Activated naive CD8-positive, alpha-beta T cell treated with anti-CD3 and anti-CD28 coated beads for 36 hours (primary cell): ENCODE measurements around the gene ACP3. TPM values are rescaled to one million over a fixed set of nuclear protein-coding genes. Genes with fewer than 3 reads are reported as not detected.
"Not testable (repeated sequence)": the region's sequence is repeated elsewhere in the genome, so short reads cannot be mapped to it uniquely, and the experiment has no call there.

Experiments used
- DNase-seq: peaks from one replicate; pipeline ENCODE4 v3.0.0; 2021
- H3K27ac Mint-ChIP-seq: one replicate; pipeline ENCODE4 v1.8.0; 2022; ENCODE audit warnings: mild to moderate bottlenecking, moderate library complexity, mixed read lengths
- H3K27me3 Mint-ChIP-seq: one replicate; pipeline ENCODE4 v1.8.0; 2022; ENCODE audit warnings: mild to moderate bottlenecking, mixed read lengths
- H3K36me3 Mint-ChIP-seq: one replicate; pipeline ENCODE4 v1.8.0; 2021; ENCODE audit warnings: mild to moderate bottlenecking, mixed read lengths
- H3K4me1 Mint-ChIP-seq: one replicate; pipeline ENCODE4 v1.8.0; 2021; ENCODE audit warnings: mixed read lengths
- H3K4me3 Mint-ChIP-seq: one replicate; pipeline ENCODE4 v1.8.0; 2022; ENCODE audit warnings: mild to moderate bottlenecking, moderate library complexity, mixed read lengths
- H3K9me3 Mint-ChIP-seq: one replicate; pipeline ENCODE4 v1.8.0; 2022; ENCODE audit warnings: mixed read lengths
- total RNA-seq, 2 experiments: library from RNA; stranded (reverse); gene quantifications; one replicate each; pipeline ENCODE4 v1.2.3, GENCODE V29; 2021

The ACP3 gene
- total RNA-seq, 2 experiments from 2014 or later: not detected

DNA sequence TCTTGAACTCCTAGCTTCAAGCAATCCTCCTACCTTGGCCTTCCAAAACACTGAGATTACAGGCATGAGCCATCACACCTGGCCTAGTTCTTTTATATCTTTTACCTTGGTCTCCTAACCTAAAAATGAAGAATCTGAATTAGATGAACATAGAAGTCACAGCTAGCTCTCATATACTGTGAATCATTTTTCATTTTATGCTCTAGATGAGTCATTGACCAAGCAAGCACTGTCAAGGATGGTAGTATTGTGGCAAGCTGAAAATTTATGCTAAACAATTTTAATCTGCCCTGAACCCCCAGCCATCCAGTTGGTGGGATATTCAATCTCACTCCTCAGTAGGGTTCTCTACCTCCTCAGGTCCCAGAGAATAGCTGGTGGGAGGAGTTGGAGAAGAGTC, 51.8 kb downstream of the ACP3 start:
- Mint-ChIP-seq H3K36me3 (no peaks in the 10 kb centered on the region), H3K4me3 (no peak overlapping the region), H3K9me3 (no peaks in the 10 kb centered on the region), H3K27ac (no peak overlapping the region), H3K27me3 (no peaks in the 10 kb centered on the region), H3K4me1 (no peaks in the 10 kb centered on the region)
- DNase-seq: no peak

DNA sequence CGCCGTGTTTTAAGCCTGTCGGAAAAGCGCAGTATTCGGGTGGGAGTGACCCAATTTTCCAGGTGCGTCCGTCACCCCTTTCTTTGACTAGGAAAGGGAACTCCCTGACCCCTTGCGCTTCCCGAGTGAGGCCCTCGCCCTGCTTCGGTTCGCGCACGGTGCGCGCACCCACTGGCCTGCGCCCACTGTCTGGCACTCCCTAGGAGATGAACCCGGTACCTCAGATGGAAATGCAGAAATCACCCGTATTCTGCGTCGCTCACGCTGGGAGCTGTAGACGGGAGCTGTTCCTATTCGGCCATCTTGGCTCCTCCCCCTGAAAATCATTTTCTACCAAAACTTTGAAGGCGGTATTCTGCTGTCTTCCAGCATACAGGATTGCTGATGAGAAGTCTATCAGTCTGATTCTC, 59.7 kb downstream of the ACP3 start:
- not testable (repeated sequence) for H3K27ac Mint-ChIP-seq, H3K4me1 Mint-ChIP-seq, H3K4me3 Mint-ChIP-seq

DNA sequence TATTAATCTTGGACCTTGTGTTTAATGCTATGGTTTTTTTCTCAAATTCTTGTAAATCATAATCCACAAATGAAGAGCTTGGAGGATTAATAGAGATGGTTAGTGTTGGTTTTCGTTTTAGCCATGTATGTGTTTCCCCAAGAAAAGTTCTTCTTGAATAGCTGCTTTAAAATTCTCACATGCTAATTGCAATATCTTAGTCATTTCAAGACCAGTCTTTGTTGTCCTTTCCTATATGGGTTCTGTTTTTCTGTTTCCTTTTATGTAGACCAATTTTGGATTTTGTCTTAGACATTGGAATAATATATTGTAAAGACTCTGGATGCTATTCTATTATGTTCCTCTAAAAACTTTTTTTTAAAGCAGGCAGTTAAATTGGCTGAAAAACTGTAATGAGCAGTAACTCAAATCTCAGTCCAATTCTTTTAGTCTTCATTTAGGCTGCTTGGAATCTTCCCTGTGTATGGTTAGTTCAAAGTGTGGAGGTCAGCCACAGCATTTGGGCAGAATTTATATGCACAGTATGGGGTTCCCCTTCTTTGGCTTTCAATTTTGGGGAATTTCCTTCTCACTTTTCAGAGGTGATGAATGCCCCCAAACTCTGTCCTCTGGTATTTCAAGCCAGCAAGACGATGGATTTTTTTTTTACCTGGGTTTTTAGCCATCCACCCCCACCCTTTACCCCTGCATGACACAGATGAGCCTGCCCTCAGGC, 61.0 kb downstream of the ACP3 start:
- H3K27ac Mint-ChIP-seq: no peak overlapping the region
- H3K9me3 Mint-ChIP-seq: no peaks in the 10 kb centered on the region
- peaks cover 5% of the 10 kb centered on the region for H3K4me1 Mint-ChIP-seq
- H3K4me3 Mint-ChIP-seq: no peak overlapping the region
- peaks cover 31% of the 10 kb centered on the region for H3K27me3 Mint-ChIP-seq
- DNase-seq: no peak
- H3K36me3 Mint-ChIP-seq: no peaks in the 10 kb centered on the region

More for the DNA sequence above, 59.7 kb downstream of the ACP3 start:
- H3K27me3 Mint-ChIP-seq: peaks cover 30% of the 10 kb centered on the region
- H3K9me3 Mint-ChIP-seq, DNase-seq, H3K36me3 Mint-ChIP-seq: not testable (repeated sequence)

DNA sequence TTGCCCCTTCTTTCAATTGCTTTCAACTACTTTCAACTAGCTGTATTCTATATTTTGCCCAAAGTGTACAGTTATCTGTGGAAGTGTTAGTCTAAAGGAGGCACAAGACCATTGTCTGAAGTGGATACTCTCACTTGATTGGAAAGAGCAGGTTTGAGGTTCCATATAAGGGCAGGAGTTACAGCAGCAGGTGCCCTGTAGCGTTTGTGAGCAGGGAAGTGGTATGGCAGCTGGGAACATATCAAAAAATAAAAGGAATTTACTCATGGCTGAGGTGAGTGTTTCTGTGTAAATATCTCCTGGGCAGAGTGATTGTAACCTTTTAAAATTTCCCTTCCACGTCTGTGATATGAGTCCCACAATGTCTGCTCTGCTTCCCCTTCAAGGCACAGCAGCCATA, 61.6 kb downstream of the ACP3 start:
- H3K9me3 Mint-ChIP-seq: no peaks in the 10 kb centered on the region
- peaks cover 31% of the 10 kb centered on the region for H3K27me3 Mint-ChIP-seq
- no peak for DNase-seq
- H3K27ac Mint-ChIP-seq: no peak overlapping the region
- H3K4me3 Mint-ChIP-seq: no peak overlapping the region
- no peaks in the 10 kb centered on the region for H3K36me3 Mint-ChIP-seq
- H3K4me1 Mint-ChIP-seq: peaks cover 5% of the 10 kb centered on the region

DNA sequence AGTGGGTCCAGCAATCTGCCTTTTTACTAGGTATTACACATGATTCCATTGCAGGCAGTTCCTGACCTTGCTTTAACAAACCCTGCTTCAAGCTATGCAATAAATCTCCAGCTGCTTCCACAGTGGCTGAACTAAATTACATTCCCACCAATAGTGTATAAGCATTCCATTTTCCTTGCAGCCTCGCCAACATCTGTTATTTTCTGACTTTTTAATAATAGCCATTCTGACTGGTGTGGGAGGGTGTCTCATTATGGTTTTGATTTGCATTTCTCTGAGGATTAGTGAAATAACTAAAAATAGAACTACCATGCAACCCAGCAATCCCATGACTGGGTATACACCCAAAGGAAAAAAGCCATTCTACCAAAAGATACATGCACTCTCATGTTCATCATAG, 63.7 kb downstream of the ACP3 start:
- peaks cover 5% of the 10 kb centered on the region for H3K4me1 Mint-ChIP-seq
- DNase-seq: no peak
- peaks cover 2% of the 10 kb centered on the region for H3K9me3 Mint-ChIP-seq
- H3K4me3 Mint-ChIP-seq: no peak overlapping the region
- no peaks in the 10 kb centered on the region for H3K36me3 Mint-ChIP-seq
- H3K27ac Mint-ChIP-seq: no peak overlapping the region
- H3K27me3 Mint-ChIP-seq: peaks cover 35% of the 10 kb centered on the region

DNA sequence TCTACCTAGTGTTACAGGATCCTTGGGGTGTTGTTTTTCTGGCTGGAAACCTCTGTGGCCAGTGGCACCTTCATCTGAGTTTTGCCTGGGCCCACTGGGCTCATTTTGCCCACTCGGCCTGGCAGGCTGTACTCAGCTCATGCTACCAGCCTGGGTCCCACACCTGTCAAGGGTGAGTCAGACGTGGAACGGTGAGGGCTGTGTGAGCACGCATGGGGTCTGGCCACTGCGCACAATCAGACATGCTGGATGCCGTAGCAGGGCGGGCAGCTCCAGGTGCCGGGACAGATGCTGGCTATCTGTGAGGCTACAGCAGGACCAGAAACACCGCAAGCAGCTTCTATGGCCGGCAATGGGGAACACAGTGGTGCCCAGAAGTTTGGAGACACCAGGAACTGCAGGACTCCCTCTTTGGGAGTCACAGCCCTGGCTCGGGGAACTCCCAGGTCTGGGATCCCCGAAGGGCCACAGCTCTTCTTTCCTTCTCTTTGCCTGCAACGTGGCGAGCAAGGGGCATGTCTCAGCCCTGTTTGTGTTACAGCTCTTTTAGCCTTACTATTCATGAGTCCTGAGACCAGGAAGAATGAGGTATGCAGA, 64.2 kb downstream of the ACP3 start:
- H3K4me3 Mint-ChIP-seq: no peak overlapping the region
- H3K36me3 Mint-ChIP-seq: no peaks in the 10 kb centered on the region
- peaks cover 2% of the 10 kb centered on the region for H3K9me3 Mint-ChIP-seq
- peaks cover 37% of the 10 kb centered on the region for H3K27me3 Mint-ChIP-seq
- DNase-seq: no peak
- peaks cover 5% of the 10 kb centered on the region for H3K4me1 Mint-ChIP-seq
- H3K27ac Mint-ChIP-seq: no peak overlapping the region

DNA sequence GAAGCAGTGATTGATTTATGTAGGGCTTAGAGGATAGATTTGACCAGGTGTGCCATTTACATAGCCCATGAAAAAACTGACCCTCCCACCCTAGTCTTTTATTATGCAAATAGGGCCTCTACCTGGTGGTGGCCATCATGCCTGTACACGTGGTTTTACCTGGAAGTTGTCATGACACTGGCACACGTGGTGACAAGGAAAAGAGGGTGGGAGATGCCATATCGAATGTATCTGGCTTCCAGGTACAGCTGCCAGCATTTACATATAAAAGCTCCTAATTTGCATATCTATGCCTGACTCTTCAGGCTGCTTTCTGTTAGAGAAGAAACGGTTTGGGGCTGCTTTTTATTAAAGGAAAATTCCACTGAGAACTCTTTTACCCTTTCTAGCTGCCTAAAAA, 65.1 kb downstream of the ACP3 start:
- peaks cover 39% of the 10 kb centered on the region for H3K27me3 Mint-ChIP-seq
- no peak overlapping the region for H3K27ac Mint-ChIP-seq
- no peak overlapping the region for H3K4me3 Mint-ChIP-seq
- DNase-seq: no peak
- peaks cover 5% of the 10 kb centered on the region for H3K4me1 Mint-ChIP-seq
- no peaks in the 10 kb centered on the region for H3K36me3 Mint-ChIP-seq
- peaks cover 2% of the 10 kb centered on the region for H3K9me3 Mint-ChIP-seq

DNA sequence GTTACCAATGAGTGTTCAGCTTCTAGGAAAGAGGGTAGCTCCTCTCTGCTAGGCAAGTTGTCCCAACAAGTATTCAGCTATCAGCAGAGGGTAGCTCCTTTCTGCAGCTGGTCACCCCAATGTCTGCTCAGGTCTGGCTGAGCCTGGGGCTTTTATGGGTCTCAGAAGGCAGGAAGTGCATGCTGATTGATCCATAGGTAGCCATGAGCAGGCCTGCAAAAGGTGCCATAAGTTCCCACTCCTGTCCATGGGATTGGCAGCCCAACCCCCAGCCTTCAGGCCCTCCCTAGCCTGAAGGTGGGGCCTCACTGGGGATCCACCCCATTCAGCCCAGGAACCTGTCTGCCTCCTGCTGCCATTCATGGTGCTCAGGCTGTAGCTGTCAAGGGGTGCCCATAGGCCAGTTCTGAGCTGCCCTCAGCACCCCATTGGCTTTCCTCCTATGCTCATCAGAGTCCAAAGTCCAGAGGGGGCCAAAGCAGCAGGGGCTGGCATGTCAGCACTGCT, 65.5 kb downstream of the ACP3 start:
- H3K4me1 Mint-ChIP-seq: peaks cover 5% of the 10 kb centered on the region
- no peak overlapping the region for H3K27ac Mint-ChIP-seq
- peaks cover 37% of the 10 kb centered on the region for H3K27me3 Mint-ChIP-seq
- no peak overlapping the region for H3K4me3 Mint-ChIP-seq
- peaks cover 2% of the 10 kb centered on the region for H3K9me3 Mint-ChIP-seq
- no peaks in the 10 kb centered on the region for H3K36me3 Mint-ChIP-seq
- no peak for DNase-seq

DNA sequence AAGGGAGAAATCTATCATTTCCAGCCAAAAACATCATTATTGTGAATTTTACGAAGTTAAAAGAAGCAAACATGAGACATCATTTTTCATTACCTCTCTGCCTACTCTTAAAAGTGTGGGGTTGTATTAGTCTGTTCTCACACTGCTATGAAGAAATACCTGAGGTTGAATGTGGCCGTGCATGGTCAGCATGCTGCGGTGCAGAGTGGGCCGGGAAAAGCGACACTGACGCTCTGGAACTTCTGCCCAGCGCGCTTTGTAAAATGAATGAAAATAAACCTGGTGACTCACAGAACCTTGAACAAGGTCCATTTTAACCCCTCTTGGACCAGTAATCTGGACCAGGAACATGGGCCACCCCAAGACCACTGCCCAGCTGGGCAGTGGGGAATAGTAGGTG, 69.1 kb downstream of the ACP3 start:
- no peak for DNase-seq
- Mint-ChIP-seq H3K36me3 (no peaks in the 10 kb centered on the region), H3K27me3 (peaks cover 13% of the 10 kb centered on the region), H3K4me3 (no peak overlapping the region), H3K9me3 (peaks cover 2% of the 10 kb centered on the region), H3K4me1 (no peaks in the 10 kb centered on the region), H3K27ac (no peak overlapping the region)

DNA sequence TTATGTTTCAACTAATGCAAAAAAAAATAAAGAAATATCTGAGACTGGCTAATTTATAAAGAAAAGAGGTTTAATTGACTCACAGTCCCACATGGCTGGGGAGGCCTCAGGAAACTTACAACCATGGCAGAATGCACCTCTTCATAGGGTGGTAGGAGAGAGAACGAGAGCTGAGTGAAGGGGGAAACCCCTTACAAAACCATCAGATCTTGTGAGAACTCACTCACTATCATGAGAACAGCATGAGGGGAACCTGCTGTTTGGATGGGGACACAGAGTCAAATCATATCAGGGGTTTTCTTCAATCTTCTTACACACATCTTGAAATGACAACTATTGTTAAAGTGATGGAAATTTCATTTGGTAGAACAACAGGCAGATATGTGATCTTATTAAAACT, 75.5 kb downstream of the ACP3 start:
- not testable (repeated sequence) for H3K9me3 Mint-ChIP-seq, H3K27ac Mint-ChIP-seq, H3K27me3 Mint-ChIP-seq, DNase-seq, H3K4me3 Mint-ChIP-seq, H3K36me3 Mint-ChIP-seq, H3K4me1 Mint-ChIP-seq

DNA sequence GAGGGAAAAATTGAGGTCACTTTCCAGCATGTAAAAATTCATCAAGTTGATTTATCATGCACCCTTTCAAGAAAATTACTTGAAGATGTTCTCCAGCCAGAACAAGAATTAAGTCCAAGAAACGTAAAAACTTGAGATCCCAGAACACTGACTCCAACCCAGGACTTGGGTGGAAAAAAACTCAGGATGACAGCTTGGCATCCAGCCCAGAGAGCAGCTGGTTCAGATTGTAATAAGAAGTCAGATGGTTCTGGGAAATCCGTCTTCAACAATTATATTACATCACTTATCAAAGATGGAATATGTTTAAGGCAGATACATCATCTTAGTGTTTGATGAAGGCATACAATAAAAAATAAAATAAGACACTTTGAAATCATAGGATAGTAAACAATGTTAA, 77.1 kb downstream of the ACP3 start:
- no peak for DNase-seq
- Mint-ChIP-seq H3K27me3 (no peaks in the 10 kb centered on the region), H3K9me3 (no peaks in the 10 kb centered on the region), H3K4me1 (no peaks in the 10 kb centered on the region), H3K4me3 (no peak overlapping the region), H3K27ac (no peak overlapping the region), H3K36me3 (no peaks in the 10 kb centered on the region)

DNA sequence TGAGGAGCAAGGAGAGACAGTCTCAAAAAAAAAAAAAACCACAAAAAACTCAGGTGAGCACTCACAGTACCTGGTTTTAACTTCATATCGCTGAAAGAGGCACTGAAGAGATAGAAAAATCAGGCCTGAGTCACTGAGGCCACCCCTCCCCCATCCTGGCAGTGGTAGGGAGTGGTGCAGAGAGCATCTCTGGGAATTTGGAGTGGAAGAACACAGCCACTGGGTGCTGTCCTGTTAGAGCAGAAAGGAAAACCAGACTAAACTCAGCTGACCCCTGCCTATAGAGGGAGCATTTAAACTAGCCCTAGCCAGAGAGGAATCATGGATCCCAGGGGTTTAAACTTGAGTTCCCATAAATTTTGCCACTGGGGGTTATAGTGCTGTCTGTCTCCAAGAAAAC, 77.9 kb downstream of the ACP3 start:
- Mint-ChIP-seq H3K27ac (no peak overlapping the region), H3K4me1 (no peaks in the 10 kb centered on the region), H3K27me3 (no peaks in the 10 kb centered on the region), H3K4me3 (no peak overlapping the region), H3K9me3 (no peaks in the 10 kb centered on the region), H3K36me3 (no peaks in the 10 kb centered on the region)
- DNase-seq: no peak

DNA sequence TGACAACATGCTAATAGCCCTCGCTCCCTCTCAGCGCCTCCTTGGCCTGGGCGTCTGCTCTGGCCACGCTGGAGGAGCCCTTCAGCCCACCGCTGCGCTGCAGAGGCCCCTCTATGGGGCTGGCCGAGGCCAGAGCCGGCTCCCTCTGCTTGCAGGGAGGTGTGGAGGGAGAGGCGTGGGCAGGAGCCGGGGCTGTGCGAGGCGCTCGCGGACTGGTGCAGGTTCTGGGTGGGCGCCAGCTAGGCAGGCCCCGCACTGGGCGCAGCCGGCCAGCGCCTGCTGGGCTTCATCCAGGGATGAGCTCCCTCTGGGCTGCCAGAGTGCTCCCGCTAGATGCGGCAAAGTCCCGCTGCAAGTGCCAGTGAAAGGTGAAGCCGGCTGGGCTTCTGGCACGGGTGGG, 79.0 kb downstream of the ACP3 start:
- no peak overlapping the region for H3K4me3 Mint-ChIP-seq
- no peak for DNase-seq
- H3K27me3 Mint-ChIP-seq: no peaks in the 10 kb centered on the region
- no peaks in the 10 kb centered on the region for H3K36me3 Mint-ChIP-seq
- no peak overlapping the region for H3K27ac Mint-ChIP-seq
- H3K4me1 Mint-ChIP-seq: no peaks in the 10 kb centered on the region
- H3K9me3 Mint-ChIP-seq: no peaks in the 10 kb centered on the region

DNA sequence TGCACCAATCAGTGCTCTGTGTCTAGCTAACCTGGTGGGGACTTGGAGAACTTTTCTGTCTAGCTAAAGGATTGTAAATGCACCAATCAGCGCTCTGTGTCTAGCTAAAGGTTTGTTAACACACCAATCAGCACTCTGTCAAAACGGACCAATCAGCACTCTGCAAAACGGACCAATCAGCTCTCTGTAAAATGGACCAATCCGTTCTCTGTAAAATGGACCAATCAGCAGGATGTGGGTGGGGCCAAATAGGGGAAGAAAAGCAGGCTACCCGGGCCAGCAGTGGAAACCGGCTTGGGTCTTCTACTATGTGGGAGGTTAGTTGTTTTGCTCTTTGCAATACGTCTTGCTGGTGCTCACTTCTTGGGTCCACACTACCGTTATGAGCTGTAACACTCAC, 79.6 kb downstream of the ACP3 start:
- H3K4me3 Mint-ChIP-seq, DNase-seq, H3K27ac Mint-ChIP-seq, H3K9me3 Mint-ChIP-seq, H3K36me3 Mint-ChIP-seq, H3K4me1 Mint-ChIP-seq, H3K27me3 Mint-ChIP-seq: not testable (repeated sequence)

DNA sequence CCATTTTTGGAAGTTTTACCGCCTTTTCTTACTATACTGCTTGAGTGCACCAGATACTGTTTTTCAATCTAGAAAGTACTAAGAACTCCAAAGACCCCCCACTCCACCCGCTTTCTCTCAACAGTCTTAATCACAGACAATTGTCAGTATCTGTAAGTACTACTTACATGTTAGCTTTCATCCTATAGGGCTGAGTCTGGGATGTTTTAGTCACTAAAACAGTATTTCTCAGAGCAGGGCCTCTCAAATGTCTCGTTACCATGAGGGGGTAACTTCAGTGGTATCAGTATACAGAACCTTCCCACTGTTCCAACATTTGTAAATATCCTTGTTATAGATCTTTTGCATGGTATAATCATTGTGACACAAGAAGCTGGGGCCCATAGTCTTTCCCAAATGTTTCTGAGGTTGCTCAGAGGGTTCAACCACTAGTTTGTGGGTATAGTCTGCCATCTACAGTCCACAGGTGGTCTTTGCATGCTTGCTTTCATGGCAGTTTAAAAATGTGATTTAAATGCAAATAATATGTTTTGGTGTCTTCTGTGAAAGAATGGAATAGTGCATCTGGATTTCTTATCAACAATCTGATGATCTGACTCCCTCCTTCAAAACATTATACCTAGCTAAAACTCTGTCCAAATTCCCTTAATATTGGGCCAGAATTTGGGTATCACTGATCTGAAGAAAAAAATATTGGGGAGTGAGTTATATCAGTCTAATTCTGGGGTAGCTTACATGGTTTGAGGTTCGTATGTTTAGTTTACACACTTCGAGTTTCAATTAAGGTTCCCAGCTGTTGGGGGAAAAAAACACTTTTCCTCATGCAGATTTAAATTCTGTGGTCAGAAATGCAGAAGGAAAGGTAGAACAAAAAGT, 82.1 kb downstream of the ACP3 start:
- Mint-ChIP-seq H3K9me3 (no peaks in the 10 kb centered on the region), H3K27me3 (no peaks in the 10 kb centered on the region), H3K36me3 (no peaks in the 10 kb centered on the region), H3K4me3 (no peak overlapping the region), H3K4me1 (no peaks in the 10 kb centered on the region), H3K27ac (no peak overlapping the region)
- DNase-seq: no peak
